T47D (cell line): ENCODE data around the gene PINK1.

Experiments used
- DNase-seq, 2 experiments: peaks; one replicate each; pipeline versions ENCODE4 v3.0.0 to v3.0.0-alpha.2; 2011 to 2012; ENCODE audit warnings: low read depth in 1 of 2, low spot score in 1 of 2
- JUND ChIP-seq: IDR thresholded peaks from 2 replicates; pipeline ENCODE4 v1.6.1; 2012; ENCODE audit warnings: low read depth
- in situ Hi-C: cut with HindIII; loops from 2 replicates; pipeline ENCODE4 v1.10.0; 2016; ENCODE audit warnings: low sequenced_read_pairs, low pct_unique_long_range_greater_than_20kb

The PINK1 gene

DNA sequence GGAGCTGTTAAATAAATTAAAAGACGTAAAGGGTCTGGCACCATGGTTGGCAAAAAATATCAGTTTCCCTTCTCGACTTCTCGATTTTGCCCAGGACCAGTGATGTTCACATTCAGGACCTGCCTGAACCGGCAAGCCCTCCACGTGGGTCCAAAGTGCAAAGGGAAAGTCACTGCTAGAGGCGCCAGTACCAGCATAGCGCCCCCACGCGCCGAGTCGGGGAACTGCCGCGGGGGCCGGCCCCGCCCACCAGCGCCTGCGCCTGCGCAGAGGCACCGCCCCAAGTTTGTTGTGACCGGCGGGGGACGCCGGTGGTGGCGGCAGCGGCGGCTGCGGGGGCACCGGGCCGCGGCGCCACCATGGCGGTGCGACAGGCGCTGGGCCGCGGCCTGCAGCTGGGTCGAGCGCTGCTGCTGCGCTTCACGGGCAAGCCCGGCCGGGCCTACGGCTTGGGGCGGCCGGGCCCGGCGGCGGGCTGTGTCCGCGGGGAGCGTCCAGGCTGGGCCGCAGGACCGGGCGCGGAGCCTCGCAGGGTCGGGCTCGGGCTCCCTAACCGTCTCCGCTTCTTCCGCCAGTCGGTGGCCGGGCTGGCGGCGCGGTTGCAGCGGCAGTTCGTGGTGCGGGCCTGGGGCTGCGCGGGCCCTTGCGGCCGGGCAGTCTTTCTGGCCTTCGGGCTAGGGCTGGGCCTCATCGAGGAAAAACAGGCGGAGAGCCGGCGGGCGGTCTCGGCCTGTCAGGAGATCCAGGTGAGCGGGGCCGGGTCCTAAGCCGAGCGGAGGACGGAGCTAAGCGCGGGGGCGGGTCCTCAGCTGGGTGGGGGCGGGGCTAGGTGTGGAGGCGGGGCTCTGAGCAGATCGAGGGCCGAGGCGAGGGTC lies at the start of gene PINK1:
PINK1 (plus strand) TSS at position 269 of the 875 bp plus-strand sequence; CDS start at position 360, 91 bp downstream.
- in situ Hi-C loops: no loop called here

DNA sequence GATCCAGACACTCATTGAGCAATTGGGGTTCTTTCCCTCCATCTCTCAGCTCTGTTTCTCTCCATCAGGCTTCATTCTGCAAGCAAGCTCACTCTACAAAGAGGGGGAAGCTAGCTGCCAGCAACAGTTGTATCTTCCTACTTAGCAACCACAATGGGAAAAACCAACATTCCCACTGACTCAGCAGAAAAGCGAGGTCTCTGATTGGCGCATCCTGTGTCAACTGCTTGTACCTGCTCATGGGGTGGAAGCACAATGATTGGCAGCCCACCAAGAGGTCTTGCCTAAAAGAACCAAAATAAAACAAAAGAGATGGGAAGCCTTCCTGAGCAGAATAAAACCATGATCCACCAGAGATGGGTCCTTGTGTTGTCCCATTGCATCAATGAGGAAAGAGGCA lies 48.4 kb upstream of the PINK1 start:
- in situ Hi-C loops: no loop called here
- DNase-seq: peak in 1 of 2 experiments; percentile 26
- no peak for TF ChIP-seq JUND

More for the DNA sequence above, at the start of gene PINK1:
- no peak for TF ChIP-seq JUND
- DNase-seq: peak; percentile 62 to 75

DNA sequence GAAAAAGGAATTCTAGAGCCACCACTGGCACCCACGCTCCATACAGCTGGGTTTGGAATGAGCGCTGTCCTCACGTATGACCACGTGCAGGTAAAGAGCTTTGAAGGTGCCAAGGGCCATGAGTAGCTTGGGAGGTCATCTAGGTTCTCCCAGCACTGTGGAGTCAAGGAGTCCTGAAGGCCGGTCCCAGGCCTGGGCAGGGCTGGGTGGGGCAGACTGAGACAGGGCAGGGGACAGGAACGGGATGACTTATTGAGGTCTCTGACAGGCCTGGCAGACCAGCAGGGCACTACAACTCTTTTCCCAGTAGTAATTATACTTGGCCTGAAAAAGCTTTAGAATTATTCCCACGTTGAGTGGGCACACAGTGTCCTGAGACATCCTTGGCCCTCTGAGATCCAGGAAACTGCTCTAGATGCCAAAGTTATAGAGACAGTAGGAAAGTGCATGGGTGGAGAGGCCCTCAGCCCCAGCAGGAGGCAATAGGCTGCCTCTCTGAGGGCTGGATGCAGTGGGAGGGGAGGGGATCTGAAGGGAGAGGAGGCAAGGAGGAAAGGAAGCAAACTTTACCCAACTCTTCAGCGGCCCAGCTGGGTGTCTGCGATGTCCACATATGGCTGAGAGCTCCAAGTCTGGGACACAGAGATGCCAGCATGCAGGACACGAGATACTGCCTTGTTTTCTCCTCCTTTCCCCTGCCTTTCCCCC lies 46.2 kb upstream of the PINK1 start:
- no peak for TF ChIP-seq JUND
- no peak for DNase-seq
- in situ Hi-C loops: no loop called here

DNA sequence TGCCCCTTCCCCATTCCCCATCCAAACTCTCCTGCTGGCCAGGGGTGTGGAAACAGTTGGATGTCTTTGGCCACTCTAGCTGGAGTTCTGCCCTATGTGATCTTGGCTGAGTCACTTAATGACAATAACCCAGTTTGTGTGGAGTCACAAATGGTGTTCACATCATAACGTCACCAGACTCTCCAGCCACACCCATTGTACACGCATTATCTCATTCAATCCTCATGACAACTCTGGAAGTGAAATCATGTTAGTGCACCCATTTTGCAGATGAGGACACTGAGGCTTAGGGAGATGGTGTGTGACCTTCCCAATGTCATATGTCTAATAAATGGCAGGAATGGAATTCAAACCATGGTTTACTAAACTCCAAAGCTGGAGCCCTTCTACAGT lies 45.6 kb upstream of the PINK1 start:
- TF ChIP-seq JUND: no peak
- in situ Hi-C loops: no loop called here
- DNase-seq: no peak

DNA sequence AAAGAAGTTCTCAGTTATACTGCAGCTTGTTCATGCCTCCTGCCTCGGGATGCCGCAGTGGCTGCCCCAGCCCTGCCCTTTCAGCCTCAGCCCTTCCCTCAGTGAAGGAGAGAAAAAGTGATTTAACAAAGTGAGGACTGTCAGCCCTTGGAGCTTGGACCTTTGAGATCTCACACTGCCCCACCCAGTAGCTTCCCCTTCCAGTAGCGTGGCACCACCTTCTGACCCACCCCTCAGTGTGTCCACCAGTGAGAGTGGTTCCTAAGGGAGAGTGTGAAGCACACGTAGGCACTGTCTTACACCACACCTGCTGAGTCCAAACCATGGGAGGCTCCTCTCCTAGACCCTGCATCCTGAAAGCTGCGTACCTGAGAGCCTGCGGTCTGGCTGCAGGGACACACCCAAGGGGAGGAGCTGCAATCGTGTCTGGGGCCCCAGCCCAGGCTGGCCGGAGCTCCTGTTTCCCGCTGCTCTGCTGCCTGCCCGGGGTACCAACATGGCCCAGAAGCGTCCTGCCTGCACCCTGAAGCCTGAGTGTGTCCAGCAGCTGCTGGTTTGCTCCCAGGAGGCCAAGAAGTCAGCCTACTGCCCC lies 44.5 kb upstream of the PINK1 start, which contains the start of gene CDA:
CDA (plus strand) TSS at position 464 of the 592 bp plus-strand sequence; CDS start at position 497, 33 bp downstream.
- TF ChIP-seq JUND: no peak
- no peak for DNase-seq
- in situ Hi-C loops: no loop called here

DNA sequence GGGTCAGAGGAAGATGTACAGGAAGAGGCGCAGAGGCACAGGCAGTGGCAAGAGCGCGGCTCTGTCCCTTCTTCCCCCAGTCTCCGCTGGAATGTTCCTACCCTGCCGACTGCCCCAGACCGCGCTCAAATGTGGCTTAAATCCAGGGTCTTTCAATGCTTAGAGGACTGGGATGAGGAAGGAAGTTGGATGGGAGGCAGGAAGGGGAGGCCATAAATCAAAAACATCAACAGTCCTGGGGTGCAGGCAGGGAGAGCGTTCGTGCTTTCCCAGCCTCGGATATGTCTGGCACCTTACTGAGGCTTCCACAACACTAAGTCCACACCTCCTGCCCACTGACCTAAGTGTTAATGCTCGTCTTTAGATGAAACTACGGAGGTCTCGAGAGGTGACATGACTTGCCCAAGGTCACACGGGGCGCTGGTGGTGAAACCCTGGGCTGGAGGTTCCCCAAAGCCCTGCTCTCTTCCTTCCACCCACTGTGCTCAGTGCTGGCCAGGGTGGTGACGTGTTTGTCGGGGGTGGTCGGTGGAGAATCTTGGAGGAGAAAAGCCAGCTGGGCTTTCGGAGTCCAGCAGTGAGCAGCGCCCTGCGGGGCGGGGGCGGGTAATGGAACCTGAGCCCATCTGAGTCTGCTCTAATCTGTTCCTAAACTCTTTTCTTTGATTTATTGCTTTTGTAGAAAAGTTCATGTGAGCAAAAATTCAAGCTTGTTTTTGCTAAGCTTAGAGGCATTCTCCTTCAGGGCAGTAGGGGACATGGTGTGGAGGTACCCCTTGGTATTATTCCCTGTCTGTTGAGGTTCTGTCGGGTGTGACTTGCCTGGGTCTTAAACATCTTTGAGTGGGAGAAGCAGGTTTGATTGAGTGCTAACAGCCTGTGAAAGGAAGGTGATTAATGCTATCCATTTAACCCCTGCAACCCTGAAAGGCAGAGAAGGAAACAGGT lies 43.7 kb upstream of the PINK1 start:
- in situ Hi-C loops: no loop called here
- no peak for DNase-seq
- TF ChIP-seq JUND: no peak

DNA sequence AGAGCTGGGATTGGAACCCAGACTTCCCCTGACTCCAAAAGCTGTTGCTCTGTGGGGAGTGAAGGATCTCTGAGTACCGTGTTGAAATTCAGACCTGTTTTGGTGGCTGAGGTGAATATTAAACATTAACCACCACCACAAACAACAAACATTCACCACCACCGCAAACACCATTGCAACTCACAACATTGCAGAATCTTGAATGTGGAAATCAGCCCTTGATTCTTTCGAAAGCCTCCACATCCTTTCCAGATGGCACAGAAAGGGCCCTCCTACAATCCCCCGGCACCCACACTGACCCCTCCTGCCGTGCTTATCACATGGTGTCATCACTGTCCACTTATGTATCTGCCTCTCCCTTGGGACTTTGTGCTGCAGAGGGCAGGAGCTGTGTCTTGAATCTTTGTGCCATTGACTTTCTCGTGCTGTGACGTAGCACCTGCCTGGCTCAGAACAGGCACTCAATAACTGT lies 42.9 kb upstream of the PINK1 start:
- no peak for DNase-seq
- in situ Hi-C loops: no loop called here
- no peak for TF ChIP-seq JUND

DNA sequence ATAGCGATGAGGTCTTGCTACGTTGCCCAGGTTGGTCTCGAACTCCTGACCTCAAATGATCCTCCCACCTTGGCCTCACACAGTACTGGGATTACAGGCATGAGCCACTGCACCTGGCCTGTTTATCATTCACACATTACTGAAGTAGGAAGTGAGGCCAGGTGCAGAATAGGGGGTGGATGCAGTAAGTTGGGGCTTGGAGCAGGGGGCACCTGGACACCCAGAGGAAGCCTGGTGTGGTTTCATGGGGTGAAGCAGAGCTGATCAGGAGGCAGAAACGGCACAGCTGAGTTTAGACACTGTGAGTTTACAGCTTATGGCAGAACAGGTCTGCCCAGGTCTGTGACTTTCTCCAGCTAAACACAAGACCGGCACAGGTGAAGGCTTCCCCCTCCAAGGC lies 39.5 kb upstream of the PINK1 start:
- in situ Hi-C loops: no loop called here
- no peak for TF ChIP-seq JUND
- peak; percentile 23 to 48 for DNase-seq

DNA sequence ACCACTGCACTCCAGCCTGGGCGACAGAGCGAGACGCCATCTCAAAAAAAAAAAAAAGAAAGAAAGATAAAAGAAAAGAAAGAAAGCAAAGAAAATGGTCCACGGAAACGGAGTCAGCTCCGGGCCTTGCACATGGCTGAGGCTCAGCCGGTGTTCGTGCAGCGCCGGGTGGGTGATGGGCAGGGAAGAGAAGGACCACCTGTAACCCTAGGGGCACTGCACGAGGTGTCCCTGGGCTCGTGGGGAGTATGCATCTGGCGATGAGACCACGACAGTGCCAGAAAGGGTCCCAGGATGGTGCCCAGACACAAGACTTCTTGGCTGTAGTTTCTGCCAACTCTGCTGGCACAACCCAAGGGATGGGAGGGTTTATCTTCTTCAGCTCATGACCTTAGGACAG lies 38.5 kb upstream of the PINK1 start:
- in situ Hi-C loops: no loop called here
- no peak for TF ChIP-seq JUND
- no peak for DNase-seq

DNA sequence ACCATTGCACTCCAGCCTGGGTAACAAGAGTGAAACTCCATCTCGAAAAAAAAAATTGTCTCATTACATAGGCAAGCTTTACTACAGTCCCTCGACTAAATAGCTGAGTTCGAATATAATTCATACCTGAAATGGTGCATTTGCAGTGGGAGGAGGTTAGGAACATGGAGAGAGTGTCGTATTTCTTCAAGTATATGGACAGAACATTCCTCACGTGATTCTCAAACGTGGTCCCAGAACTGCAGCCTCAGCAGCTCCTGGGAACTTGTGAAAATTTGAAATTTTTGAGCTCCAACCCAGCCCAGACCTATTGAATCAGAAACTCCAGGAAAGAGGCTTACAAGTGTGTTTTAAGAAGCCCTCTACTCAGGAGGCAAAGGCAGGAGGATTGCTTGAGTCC lies 37.2 kb upstream of the PINK1 start:
- TF ChIP-seq JUND: no peak
- no peak for DNase-seq
- in situ Hi-C loops: no loop called here

DNA sequence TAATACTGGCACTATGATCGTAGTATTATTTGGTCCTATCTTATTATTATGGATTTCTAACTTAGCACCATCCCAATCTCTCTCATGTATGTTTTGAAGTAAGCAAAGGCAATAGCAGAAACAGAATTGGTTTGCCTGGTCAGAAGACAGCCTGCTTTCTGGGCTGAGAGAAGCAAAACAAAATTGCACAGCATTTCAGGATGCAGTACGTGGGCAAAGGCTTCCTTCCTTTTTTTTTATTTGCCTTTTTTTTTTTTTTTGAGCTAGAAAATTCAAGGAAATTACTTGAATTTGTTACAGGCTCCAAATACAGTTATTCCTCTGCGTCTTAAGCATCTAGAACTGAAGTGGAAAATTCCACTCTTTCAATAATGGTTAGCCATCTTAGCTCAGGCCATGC lies 35.6 kb upstream of the PINK1 start:
- no peak for DNase-seq
- TF ChIP-seq JUND: no peak
- in situ Hi-C loops: no loop called here

DNA sequence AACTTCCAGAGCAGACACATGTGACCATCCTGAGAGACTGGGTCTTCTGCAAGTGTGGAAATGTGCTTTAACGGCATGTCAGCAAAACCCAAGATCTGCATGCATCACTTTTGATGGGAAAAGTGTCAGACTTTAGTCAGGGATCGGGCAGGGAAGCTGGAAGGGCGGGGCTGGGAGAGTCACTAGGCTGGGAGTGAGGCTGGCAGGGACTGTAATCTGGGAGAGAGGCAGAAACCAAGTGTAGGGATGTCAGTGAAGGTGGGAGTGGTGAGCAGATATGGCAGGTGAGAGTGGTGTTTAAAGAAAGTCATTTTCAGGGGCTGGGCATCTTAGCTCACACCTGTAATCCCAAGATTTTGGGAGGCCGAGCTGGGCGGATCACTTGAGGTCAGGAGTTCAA lies 33.1 kb upstream of the PINK1 start:
- DNase-seq: no peak
- in situ Hi-C loops: no loop called here
- TF ChIP-seq JUND: no peak
